Neural cell (in vitro differentiated cells): Measurements from ENCODE around the gene SUSD2. TPM values are rescaled to one million over a fixed set of nuclear protein-coding genes. Genes with fewer than 3 reads are reported as not detected.

Experiments used
- H2AFZ ChIP-seq: fragments of 200-600, 300-800 bp; sonication (generic), shearing (Covaris generic); 2 replicates; pipeline ENCODE4 v1.6.0; 2014; ENCODE audit warnings: low read depth, mild to moderate bottlenecking, antibody characterized with exemption, low read length, moderate library complexity
- H3F3A ChIP-seq: fragments of 200-600 bp; shearing (Covaris generic); 2 replicates; pipeline ENCODE4 v1.6.1; 2016; ENCODE audit warnings: mild to moderate bottlenecking, moderate library complexity, mixed read lengths, antibody characterized with exemption, low read length; ENCODE audit not compliant: insufficient read depth, poor library complexity, severe bottlenecking
- H3K27ac ChIP-seq: fragments of 200-600, 300-800 bp; sonication (generic), shearing (Covaris generic); 2 replicates; pipeline ENCODE4 v1.5.1; 2014; ENCODE audit warnings: mild to moderate bottlenecking, low read length, moderate library complexity
- H3K27me3 ChIP-seq: fragments of 300-800, 200-600 bp; sonication (generic), shearing (Covaris generic); 2 replicates; pipeline ENCODE4 v1.6.0; 2014; ENCODE audit warnings: mild to moderate bottlenecking, low read depth, low read length, moderate library complexity; ENCODE audit not compliant: insufficient read depth
- H3K36me3 ChIP-seq: fragments of 300-800, 200-600 bp; sonication (generic), shearing (Covaris generic); 2 replicates; pipeline ENCODE4 v1.5.1; 2014; ENCODE audit warnings: mild to moderate bottlenecking, antibody characterized with exemption, low read length, moderate library complexity; ENCODE audit not compliant: insufficient read depth
- H3K4me2 ChIP-seq: fragments of 300-800, 200-600 bp; sonication (generic), shearing (Covaris generic); 2 replicates; pipeline ENCODE4 v1.6.0; 2014; ENCODE audit warnings: mild to moderate bottlenecking, low read length
- H3K4me3 ChIP-seq: fragments of 300-800, 200-600 bp; sonication (generic), shearing (Covaris generic); 2 replicates; pipeline ENCODE4 v1.5.1; 2014; ENCODE audit warnings: mild to moderate bottlenecking, low read length, moderate library complexity
- H3K79me2 ChIP-seq: fragments of 200-600 bp; shearing (Covaris generic); replicated peaks from 2 replicates; pipeline ENCODE4 v1.6.0; 2014; ENCODE audit warnings: mild to moderate bottlenecking, low read length, moderate library complexity; ENCODE audit not compliant: insufficient read depth
- H3K9ac ChIP-seq: fragments of 300-800, 200-600 bp; sonication (generic), shearing (Covaris generic); 2 replicates; pipeline ENCODE4 v1.6.1; 2016; ENCODE audit warnings: mild to moderate bottlenecking, low read length, mixed read lengths
- H3K9me2 ChIP-seq: fragments of 200-600 bp; shearing (Covaris generic); 2 replicates; pipeline ENCODE4 v1.6.1; 2016; ENCODE audit warnings: mild to moderate bottlenecking, low read length, mixed read lengths; ENCODE audit not compliant: insufficient read depth
- H3K9me3 ChIP-seq: fragments of 200-600, 300-800 bp; sonication (generic), shearing (Covaris generic); 2 replicates; pipeline ENCODE4 v1.6.1; 2016; ENCODE audit warnings: mild to moderate bottlenecking, mixed run types, low read length, moderate library complexity, mixed read lengths
- H4K20me1 ChIP-seq: fragments of 200-600 bp; shearing (Covaris generic); 2 replicates; pipeline ENCODE4 v1.6.1; 2016; ENCODE audit warnings: mild to moderate bottlenecking, mixed run types; ENCODE audit not compliant: insufficient read depth
- EP300 ChIP-seq: fragments of 450-650 bp; conservative IDR thresholded peaks from 2 replicates; pipeline ENCODE4 v1.6.1; 2014; ENCODE audit warnings: antibody characterized with exemption, mild to moderate bottlenecking, moderate library complexity; ENCODE audit not compliant: poor library complexity, severe bottlenecking
- EZH2 ChIP-seq: fragments of 200-600, 300-800 bp; shearing (Covaris generic), sonication (generic); IDR thresholded peaks from 2 replicates; pipeline ENCODE4 v1.6.1; 2014; ENCODE audit warnings: antibody characterized with exemption, low read length, borderline replicate concordance, mild to moderate bottlenecking; ENCODE audit not compliant: insufficient read depth, poor library complexity, severe bottlenecking
- MXI1 ChIP-seq: fragments of 450-650 bp; conservative IDR thresholded peaks from 2 replicates; pipeline ENCODE4 v1.6.1; 2014; ENCODE audit warnings: antibody characterized with exemption, mild to moderate bottlenecking; ENCODE audit not compliant: poor library complexity, severe bottlenecking
- POLR2AphosphoS5 ChIP-seq: IDR thresholded peaks from 2 replicates; pipeline ENCODE4 v1.6.1; 2012
- RAD21 ChIP-seq: fragments of 450-650 bp; conservative IDR thresholded peaks from 2 replicates; pipeline ENCODE4 v1.6.1; 2014; ENCODE audit warnings: antibody characterized with exemption, mild to moderate bottlenecking, moderate library complexity
- REST ChIP-seq: IDR thresholded peaks from 2 replicates; pipeline ENCODE4 v1.6.1; 2012; ENCODE audit warnings: borderline replicate concordance
- SMC3 ChIP-seq: fragments of 450-650 bp; conservative IDR thresholded peaks from 2 replicates; pipeline ENCODE4 v1.6.1; 2014; ENCODE audit warnings: antibody characterized with exemption, mild to moderate bottlenecking, moderate library complexity; ENCODE audit not compliant: poor library complexity
- TAF1 ChIP-seq: IDR thresholded peaks from 2 replicates; pipeline ENCODE4 v1.6.1; 2012; ENCODE audit warnings: low read depth
- polyA plus RNA-seq: library from polyadenylated mRNA; depleted of rRNA; stranded (reverse); fragments of >200 nt; gene quantifications from 2 replicates; pipeline ENCODE4 v1.2.3, GENCODE V29; 2014
- TF ChIP-seq, protein P1 (sequence below): fragments of 450-650 bp; IDR thresholded peaks from 2 replicates; pipeline ENCODE4 v1.5.1; 2014; ENCODE audit warnings: antibody characterized with exemption, mild to moderate bottlenecking, moderate library complexity; ENCODE audit not compliant: poor library complexity, severe bottlenecking

SUSD2 gene
- polyA plus RNA-seq, 1 donor from 2014 or later, result 0.20 TPM

GRCh38 chr22:24137595-24137994, 43.7 kb upstream of the SUSD2 start:
- Histone ChIP-seq H4K20me1 (no peaks in the 10 kb centered on the region), H3K9me2 (no peaks in the 10 kb centered on the region), H3K36me3 (no peaks in the 10 kb centered on the region), H3K9ac (no peak overlapping the region), H3K79me2 (no peaks in the 10 kb centered on the region), H3K4me3 (no peak overlapping the region), H3F3A (no peaks in the 10 kb centered on the region), H3K27ac (no peak overlapping the region), H3K9me3 (no peaks in the 10 kb centered on the region), H3K27me3 (no peaks in the 10 kb centered on the region), H3K4me2 (no peak overlapping the region), H2AFZ (no peak overlapping the region)
- TF ChIP-seq MXI1 (no peak), TAF1 (no peak), EP300 (no peak), REST (no peak), SMC3 (no peak), EZH2 (no peak), POLR2AphosphoS5 (no peak)
- TF ChIP-seq, protein P1, sequence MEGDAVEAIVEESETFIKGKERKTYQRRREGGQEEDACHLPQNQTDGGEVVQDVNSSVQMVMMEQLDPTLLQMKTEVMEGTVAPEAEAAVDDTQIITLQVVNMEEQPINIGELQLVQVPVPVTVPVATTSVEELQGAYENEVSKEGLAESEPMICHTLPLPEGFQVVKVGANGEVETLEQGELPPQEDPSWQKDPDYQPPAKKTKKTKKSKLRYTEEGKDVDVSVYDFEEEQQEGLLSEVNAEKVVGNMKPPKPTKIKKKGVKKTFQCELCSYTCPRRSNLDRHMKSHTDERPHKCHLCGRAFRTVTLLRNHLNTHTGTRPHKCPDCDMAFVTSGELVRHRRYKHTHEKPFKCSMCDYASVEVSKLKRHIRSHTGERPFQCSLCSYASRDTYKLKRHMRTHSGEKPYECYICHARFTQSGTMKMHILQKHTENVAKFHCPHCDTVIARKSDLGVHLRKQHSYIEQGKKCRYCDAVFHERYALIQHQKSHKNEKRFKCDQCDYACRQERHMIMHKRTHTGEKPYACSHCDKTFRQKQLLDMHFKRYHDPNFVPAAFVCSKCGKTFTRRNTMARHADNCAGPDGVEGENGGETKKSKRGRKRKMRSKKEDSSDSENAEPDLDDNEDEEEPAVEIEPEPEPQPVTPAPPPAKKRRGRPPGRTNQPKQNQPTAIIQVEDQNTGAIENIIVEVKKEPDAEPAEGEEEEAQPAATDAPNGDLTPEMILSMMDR, result no peak

GRCh38 chr22:24138649-24139420, 42.5 kb upstream of the SUSD2 start:
- TF ChIP-seq, protein P1, result no peak
- no peak for TF ChIP-seq RAD21
- no peak for TF ChIP-seq TAF1
- TF ChIP-seq REST, result no peak
- no peak for TF ChIP-seq EP300
- TF ChIP-seq POLR2AphosphoS5, result no peak
- no peak for TF ChIP-seq EZH2
- no peak for TF ChIP-seq MXI1
- no peak for TF ChIP-seq SMC3
- no peaks in the 10 kb centered on the region for H3K27me3 ChIP-seq
- no peaks in the 10 kb centered on the region for H3K9me2 ChIP-seq
- H3K27ac ChIP-seq, result no peak overlapping the region
- no peaks in the 10 kb centered on the region for H3K79me2 ChIP-seq
- H3F3A ChIP-seq, result no peaks in the 10 kb centered on the region
- no peaks in the 10 kb centered on the region for H4K20me1 ChIP-seq
- H3K9me3 ChIP-seq, result no peaks in the 10 kb centered on the region
- no peak overlapping the region for H3K9ac ChIP-seq
- no peak overlapping the region for H2AFZ ChIP-seq
- H3K4me2 ChIP-seq, result no peak overlapping the region
- H3K36me3 ChIP-seq, result no peaks in the 10 kb centered on the region
- H3K4me3 ChIP-seq, result no peak overlapping the region
